HCT116 (cell line): ENCODE results near the gene DLX3.

ENCODE experiments used
- EZH2 ChIP-seq: fragments of 200-600 bp; sonication (generic); IDR thresholded peaks from 2 replicates; pipeline ENCODE4 v1.6.1; 2017; ENCODE audit warnings: antibody characterized with exemption, mixed run types
- EZH2phosphoT487 ChIP-seq: fragments of 200-600 bp; IDR thresholded peaks from 2 replicates; pipeline ENCODE4 v1.6.1; 2018; ENCODE audit warnings: antibody characterized with exemption, borderline replicate concordance
- POLR2A ChIP-seq: IDR thresholded peaks from 2 replicates; pipeline ENCODE4 v1.7.0; 2011; ENCODE audit warnings: borderline replicate concordance; ENCODE audit not compliant: insufficient read depth, insufficient read length; ENCODE audit errors: extremely low read depth
- POLR2AphosphoS5 ChIP-seq: IDR thresholded peaks from 2 replicates; pipeline ENCODE4 v1.6.1; 2011; ENCODE audit warnings: mild to moderate bottlenecking, low read depth, low read length, moderate library complexity
- REST ChIP-seq: IDR thresholded peaks from 2 replicates; pipeline ENCODE4 v1.6.1; 2012; ENCODE audit warnings: low read depth
- ZFX ChIP-seq: fragments of 450-650 bp; IDR thresholded peaks from 2 replicates; pipeline ENCODE4 v1.6.1; 2017
- TF ChIP-seq, protein P1 (sequence below), 3 experiments: fragments of 200-600 bp in 1 of 3; sonication (generic) in 1 of 3; IDR thresholded peaks in 2 of 3; conservative IDR thresholded peaks in 1 of 3; 2 replicates each; pipeline ENCODE4 v1.5.1; 2012 to 2017; ENCODE audit warnings: low read depth in 2 of 3, low read length in 2 of 3, antibody characterized with exemption in 1 of 3, borderline replicate concordance in 1 of 3, control low read depth in 1 of 3, mild to moderate bottlenecking in 1 of 3, mixed read lengths in 1 of 3, mixed run types in 1 of 3, moderate library complexity in 1 of 3; ENCODE audit not compliant: insufficient read depth in 1 of 3

DNA sequence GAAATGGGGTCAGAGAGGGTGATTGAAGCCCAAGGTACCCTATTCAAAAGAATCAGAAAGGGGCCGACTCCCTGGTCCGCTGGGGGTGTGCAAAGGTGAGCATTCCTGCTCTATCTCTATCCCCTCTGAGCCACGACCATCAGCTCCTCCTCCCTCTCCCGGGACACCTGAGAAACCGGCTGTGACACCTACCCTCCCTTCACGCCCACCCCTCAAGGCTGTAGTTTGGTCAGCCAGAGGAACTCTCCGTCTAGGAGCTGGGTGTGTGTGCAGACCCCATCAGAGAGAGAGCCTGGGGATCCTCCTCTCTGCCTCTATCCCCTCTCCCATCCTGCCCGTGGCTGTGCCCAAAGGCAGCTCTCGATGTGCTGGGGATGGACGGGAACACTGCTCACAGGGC is 53.6 kb downstream of the DLX3 start:
- TF ChIP-seq, protein P1, sequence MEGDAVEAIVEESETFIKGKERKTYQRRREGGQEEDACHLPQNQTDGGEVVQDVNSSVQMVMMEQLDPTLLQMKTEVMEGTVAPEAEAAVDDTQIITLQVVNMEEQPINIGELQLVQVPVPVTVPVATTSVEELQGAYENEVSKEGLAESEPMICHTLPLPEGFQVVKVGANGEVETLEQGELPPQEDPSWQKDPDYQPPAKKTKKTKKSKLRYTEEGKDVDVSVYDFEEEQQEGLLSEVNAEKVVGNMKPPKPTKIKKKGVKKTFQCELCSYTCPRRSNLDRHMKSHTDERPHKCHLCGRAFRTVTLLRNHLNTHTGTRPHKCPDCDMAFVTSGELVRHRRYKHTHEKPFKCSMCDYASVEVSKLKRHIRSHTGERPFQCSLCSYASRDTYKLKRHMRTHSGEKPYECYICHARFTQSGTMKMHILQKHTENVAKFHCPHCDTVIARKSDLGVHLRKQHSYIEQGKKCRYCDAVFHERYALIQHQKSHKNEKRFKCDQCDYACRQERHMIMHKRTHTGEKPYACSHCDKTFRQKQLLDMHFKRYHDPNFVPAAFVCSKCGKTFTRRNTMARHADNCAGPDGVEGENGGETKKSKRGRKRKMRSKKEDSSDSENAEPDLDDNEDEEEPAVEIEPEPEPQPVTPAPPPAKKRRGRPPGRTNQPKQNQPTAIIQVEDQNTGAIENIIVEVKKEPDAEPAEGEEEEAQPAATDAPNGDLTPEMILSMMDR (IDR thresholded peaks at IDR 0.05 in 2 of 3, conservative IDR thresholded peaks at IDR 0.05 in 1 of 3; ENCODE audit: borderline replicate concordance in 1 of 3, insufficient read depth in 1 of 3, low read depth in 2 of 3, low read length in 2 of 3): no peak
- no peak for TF ChIP-seq POLR2AphosphoS5
- no peak for TF ChIP-seq REST
- TF ChIP-seq POLR2A: no peak
- no peak for TF ChIP-seq EZH2
- no peak for TF ChIP-seq ZFX
- no peak for TF ChIP-seq EZH2phosphoT487
